IMR-90 (cell line): ENCODE measurements around the gene MLH3. TPM values are rescaled to one million over a fixed set of nuclear protein-coding genes. Genes with fewer than 3 reads are reported as not detected.

Experiments used
- ATAC-seq: fragments of 200-7000 bp; cut with Tn5 transposase; 2 replicates; pipeline ENCODE4 v1.9.1; 2020; ENCODE audit warnings: low read depth, mild to moderate bottlenecking, moderate library complexity
- BruUV-seq: library from RNA; stranded (reverse); fragments of 400-500 nt; replicated peaks from 2 replicates; lab custom pipeline; 2021; lab: Mats Ljungman, UMichigan
- CTCF ChIA-PET: fragments of 300-600 bp; formaldehyde crosslinking; extraction: SDS; loops from one replicate; lab custom pipeline; 2021; ENCODE audit warnings: antibody characterized with exemption; lab: Yijun Ruan, JAX
- POLR2A ChIA-PET: fragments of 300-600 bp; sonication (Branson Sonifier 250); formaldehyde crosslinking; loops from one replicate; lab custom pipeline; 2022; ENCODE audit warnings: antibody characterized with exemption; ENCODE audit not compliant: unreplicated experiment; lab: Charles Lee
- DNase-seq: peaks from one replicate; pipeline ENCODE4 v3.0.0; 2013
- H2AFZ ChIP-seq: replicated peaks from 2 replicates; pipeline ENCODE3; 2013; ENCODE audit warnings: low read length, mild to moderate bottlenecking; ENCODE audit not compliant: poor library complexity
- H2AK5ac ChIP-seq: 2 replicates; pipeline ENCODE4 v1.6.1; 2013; ENCODE audit warnings: low read depth, low read length, inconsistent platforms
- H2AK9ac ChIP-seq: replicated peaks from 2 replicates; pipeline ENCODE3; 2013; ENCODE audit warnings: mild to moderate bottlenecking, low read depth, low read length, moderate library complexity; ENCODE audit not compliant: poor library complexity
- H2BK120ac ChIP-seq: 2 replicates; pipeline ENCODE4 v1.6.1; 2013; ENCODE audit warnings: low read depth, low read length, inconsistent platforms
- H2BK15ac ChIP-seq: 3 replicates; pipeline ENCODE4 v1.6.1; 2013; ENCODE audit warnings: low read depth, low read length, inconsistent platforms
- H2BK20ac ChIP-seq: 2 replicates; pipeline ENCODE4 v1.6.1; 2013; ENCODE audit warnings: low read depth, mild to moderate bottlenecking, inconsistent platforms, low read length, moderate library complexity
- H2BK5ac ChIP-seq: 2 replicates; pipeline ENCODE4 v1.6.1; 2013; ENCODE audit warnings: mild to moderate bottlenecking, low read depth, low read length, inconsistent platforms; ENCODE audit not compliant: poor library complexity, severe bottlenecking
- H3K14ac ChIP-seq: replicated peaks from 2 replicates; pipeline ENCODE4 v1.6.1; 2013; ENCODE audit warnings: low read depth, low read length, inconsistent platforms
- H3K18ac ChIP-seq: 2 replicates; pipeline ENCODE4 v1.6.1; 2013; ENCODE audit warnings: low read depth, low read length, control low read depth
- H3K23ac ChIP-seq: 2 replicates; pipeline ENCODE4 v1.6.1; 2013; ENCODE audit warnings: low read depth, low read length, inconsistent platforms
- H3K27ac ChIP-seq: 2 replicates; pipeline ENCODE4 v1.5.1; 2013; ENCODE audit warnings: mild to moderate bottlenecking, control low read depth, low read length; ENCODE audit not compliant: insufficient read depth
- H3K27me3 ChIP-seq: 2 replicates; pipeline ENCODE4 v1.6.1; 2013; ENCODE audit warnings: low read length; ENCODE audit not compliant: control insufficient read depth, insufficient read depth
- H3K36me3 ChIP-seq: 2 replicates; pipeline ENCODE4 v1.6.1; 2013; ENCODE audit warnings: low read length, mixed read lengths; ENCODE audit not compliant: control insufficient read depth, insufficient read depth
- H3K4ac ChIP-seq: 2 replicates; pipeline ENCODE4 v1.6.1; 2013; ENCODE audit warnings: low read depth, low read length, inconsistent platforms
- H3K4me1 ChIP-seq: 2 replicates; pipeline ENCODE4 v1.6.1; 2013; ENCODE audit warnings: low read length, mixed read lengths; ENCODE audit not compliant: control insufficient read depth, insufficient read depth
- H3K4me2 ChIP-seq: 2 replicates; pipeline ENCODE4 v1.6.1; 2013; ENCODE audit warnings: low read depth, mild to moderate bottlenecking, control low read depth, low read length, moderate library complexity
- H3K4me3 ChIP-seq: 2 replicates; pipeline ENCODE4 v1.5.1; 2013; ENCODE audit warnings: low read depth, mild to moderate bottlenecking, control low read depth, low read length, moderate library complexity; ENCODE audit not compliant: insufficient read depth
- H3K56ac ChIP-seq: 2 replicates; pipeline ENCODE4 v1.6.1; 2013; ENCODE audit warnings: low read length, inconsistent platforms; ENCODE audit not compliant: insufficient read depth; ENCODE audit errors: extremely low read depth
- H3K79me1 ChIP-seq, 2 experiments: 2 replicates each; pipeline ENCODE4 v1.6.1; 2013; ENCODE audit warnings: low read length in 2 of 2, inconsistent platforms in 1 of 2, low read depth in 1 of 2
- H3K9ac ChIP-seq: 2 replicates; pipeline ENCODE4 v1.6.1; 2013; ENCODE audit warnings: low read depth, low read length, control low read depth
- H3K9me1 ChIP-seq: 2 replicates; pipeline ENCODE4 v1.6.1; 2013; ENCODE audit warnings: low read length, inconsistent platforms; ENCODE audit not compliant: insufficient read depth
- H3K9me3 ChIP-seq: 2 replicates; pipeline ENCODE4 v1.6.1; 2013; ENCODE audit warnings: low read length; ENCODE audit not compliant: control insufficient read depth, insufficient read depth
- H4K20me1 ChIP-seq: 2 replicates; pipeline ENCODE4 v1.6.1; 2013; ENCODE audit warnings: low read length, inconsistent platforms; ENCODE audit not compliant: insufficient read depth
- H4K5ac ChIP-seq: 2 replicates; pipeline ENCODE4 v1.6.1; 2013; ENCODE audit warnings: mild to moderate bottlenecking, low read depth, low read length, control low read depth
- H4K8ac ChIP-seq, 2 experiments: 2 replicates each; pipeline ENCODE4 v1.6.1; 2013; ENCODE audit warnings: low read depth in 2 of 2, low read length in 2 of 2, control low read depth in 1 of 2, inconsistent platforms in 1 of 2
- H4K91ac ChIP-seq: 2 replicates; pipeline ENCODE4 v1.6.1; 2013; ENCODE audit warnings: low read depth, low read length, inconsistent platforms; ENCODE audit not compliant: insufficient read depth
- CEBPB ChIP-seq: IDR thresholded peaks from 2 replicates; pipeline ENCODE4 v1.6.1; 2012; ENCODE audit warnings: low read depth, low read length, improper control_type of control experiment
- CHD1 ChIP-seq: IDR thresholded peaks from 2 replicates; pipeline ENCODE4 v1.6.1; 2012; ENCODE audit warnings: low read depth, low read length, improper control_type of control experiment
- FOS ChIP-seq: fragments of 150-350 bp; IDR thresholded peaks from 2 replicates; pipeline ENCODE4 v1.6.1; 2016; ENCODE audit warnings: low read depth, low read length
- MAFK ChIP-seq: IDR thresholded peaks from 2 replicates; pipeline ENCODE4 v1.6.1; 2012; ENCODE audit warnings: low read depth, low read length, improper control_type of control experiment
- MAZ ChIP-seq: IDR thresholded peaks from 2 replicates; pipeline ENCODE4 v1.6.1; 2012; ENCODE audit warnings: low read depth, mild to moderate bottlenecking, low read length, improper control_type of control experiment, moderate library complexity, borderline replicate concordance
- MXI1 ChIP-seq: IDR thresholded peaks from 2 replicates; pipeline ENCODE4 v1.6.1; 2012; ENCODE audit warnings: low read depth, mild to moderate bottlenecking, low read length, moderate library complexity, borderline replicate concordance
- NFE2L2 ChIP-seq: fragments of 150-350 bp; IDR thresholded peaks from 2 replicates; pipeline ENCODE4 v1.6.1; 2016; ENCODE audit warnings: low read depth, mild to moderate bottlenecking, low read length
- POLR2A ChIP-seq: IDR thresholded peaks from 2 replicates; pipeline ENCODE4 v1.6.1; 2012; ENCODE audit warnings: mild to moderate bottlenecking, low read depth, low read length
- RAD21 ChIP-seq: IDR thresholded peaks from 2 replicates; pipeline ENCODE4 v1.6.1; 2012; ENCODE audit warnings: low read length, improper control_type of control experiment
- RCOR1 ChIP-seq: IDR thresholded peaks from 2 replicates; pipeline ENCODE4 v1.6.1; 2012; ENCODE audit warnings: mild to moderate bottlenecking, low read length, improper control_type of control experiment; ENCODE audit not compliant: insufficient replicate concordance
- RFX5 ChIP-seq: IDR thresholded peaks from 2 replicates; pipeline ENCODE4 v1.8.0; 2012; ENCODE audit warnings: low read depth, mild to moderate bottlenecking, low read length, moderate library complexity
- SMC3 ChIP-seq: fragments of 150-350 bp; IDR thresholded peaks from 2 replicates; pipeline ENCODE4 v1.6.1; 2016; ENCODE audit warnings: low read depth, mild to moderate bottlenecking, antibody characterized with exemption, low read length, moderate library complexity
- WGBS, 2 experiments: methylation state at CpG; one replicate each; pipeline versions ENCODE4 v1.1.5 to v1.1.7; 2013; ENCODE audit warnings: missing lambda C conversion rate in 2 of 2; ENCODE audit not compliant: insufficient read length in 1 of 2; ENCODE audit errors: extremely low coverage in 2 of 2; 5-methylcytosine and 5-hydroxymethylcytosine counted together
- dilution Hi-C: fragments of 300-500 bp; cut with HindIII; formaldehyde crosslinking; loops from one replicate; pipeline ENCODE4 v1.14.3; 2018; ENCODE audit warnings: low sequenced_read_pairs; ENCODE audit not compliant: unreplicated experiment
- in situ Hi-C: fragments of 300-500 bp; cut with MboI; formaldehyde crosslinking; loops from 3 replicates; pipeline ENCODE4 v1.14.3; 2019; ENCODE audit warnings: low sequenced_read_pairs, inconsistent platforms, mixed read lengths
- intact Hi-C: fragments of 100-400 bp; cut with micrococcal nuclease; formaldehyde crosslinking; loops from 2 replicates; pipeline ENCODE4 v1.10.0; 2022
- polyA plus RNA-seq, 3 experiments: library from polyadenylated mRNA; depleted of rRNA; stranded (reverse); fragments of >200 nt; gene quantifications; 2 replicates each; pipeline ENCODE4 v1.2.3, GENCODE V29; 2012; ENCODE audit warnings: low replicate concordance in 1 of 3
- total RNA-seq: library from RNA; depleted of rRNA; stranded (reverse); fragments of >200 nt; gene quantifications from 2 replicates; pipeline ENCODE4 v1.2.3, GENCODE V29; 2012
- TF ChIP-seq, protein P1 (sequence below): fragments of 150-350 bp; IDR thresholded peaks from 2 replicates; pipeline ENCODE4 v1.6.1; 2017; ENCODE audit warnings: mild to moderate bottlenecking, antibody characterized with exemption, low read length, low read depth

MLH3 gene
- total and polyA plus RNA-seq, 2 of the 4 experiments (the other 2 are of a cell fraction) = 5.6 to 14.7 TPM

DNA sequence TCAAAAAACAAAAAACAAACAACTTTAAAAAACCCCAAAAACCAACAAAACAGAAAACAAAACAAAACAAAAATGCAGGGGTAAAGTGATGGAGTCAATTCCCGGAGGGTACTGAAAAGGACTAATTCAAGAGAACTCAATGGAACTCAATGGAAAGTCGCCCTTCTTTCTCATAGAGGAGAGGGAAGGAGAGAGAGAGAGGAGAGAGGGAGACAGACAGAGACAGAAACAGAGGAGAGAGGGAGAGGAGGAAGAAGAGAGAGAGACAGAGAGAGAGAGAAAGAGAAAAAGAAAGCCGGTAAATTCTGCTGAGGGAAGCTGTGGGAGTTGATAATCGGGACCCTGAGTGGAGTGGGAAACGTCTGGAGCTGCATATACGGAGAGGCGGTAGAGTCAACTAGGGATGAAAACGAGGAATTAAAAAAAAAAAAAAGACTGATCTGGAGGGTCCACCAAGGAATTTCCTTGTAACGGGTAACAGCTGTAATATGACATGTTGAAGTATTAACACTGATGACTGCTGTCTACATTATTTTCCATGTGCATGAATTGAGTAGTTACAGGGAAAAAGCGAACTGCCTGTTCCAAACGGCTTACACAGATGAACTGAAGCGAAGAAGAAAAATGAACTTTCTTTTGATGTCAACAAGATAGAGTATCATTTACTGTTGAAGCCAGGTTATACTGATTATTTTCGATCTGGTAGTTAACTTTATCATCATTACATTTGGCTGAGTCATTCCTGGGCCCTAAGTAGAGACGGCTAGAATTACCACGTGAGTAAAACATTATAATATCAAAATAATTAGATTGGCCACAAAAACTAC, 17.2 kb upstream of the MLH3 start:
- intact Hi-C loops (loop anchor here (5.0 kb wide), 1 partner anchor 126 kb away; no protein-coding TSS in a partner anchor), dilution Hi-C loops (no loop called here), in situ Hi-C loops (no loop called here)
- Histone ChIP-seq H3K4me1 (peaks cover 2% of the 10 kb centered on the region; the same call in 1 of the 2 replicates), H3K9me1 (peaks cover 3% of the 10 kb centered on the region; the same call in 1 of the 2 replicates), H3K4ac (peak overlapping the region; percentile 49; the same call in 1 of the 2 replicates), H2BK5ac (peak overlapping the region; percentile 51), H3K4me3 (peak overlapping the region; percentile 52), H4K5ac (peak overlapping the region; percentile 12; the same call in 1 of the 2 replicates), H2BK15ac (peak overlapping the region; percentile 39; the same call in 1 of the 3 replicates), H2BK120ac (peak overlapping the region; percentile 83), H2BK20ac (peak overlapping the region; percentile 50; the same call in 1 of the 2 replicates), H3K9me3 (no peaks in the 10 kb centered on the region), H3K27ac (peak overlapping the region; percentile 77), H3K79me1 (peaks cover 2 to 13% of the 10 kb centered on the region in 2 experiments; a peak in 3 of 4 replicates), H3K36me3 (no peaks in the 10 kb centered on the region), H3K23ac (peak overlapping the region; percentile 88), H3K18ac (peak overlapping the region; percentile 55; the same call in 1 of the 2 replicates), H3K56ac (peak overlapping the region; percentile 65; the same call in 1 of the 2 replicates), H3K9ac (peak overlapping the region; percentile 46; the same call in 1 of the 2 replicates), H2AFZ (peak overlapping the region; percentile 89), H3K4me2 (peak overlapping the region; percentile 82), H3K27me3 (no peaks in the 10 kb centered on the region), H4K91ac (peak overlapping the region; percentile 44; the same call in 1 of the 2 replicates), H2AK5ac (0 out of 2 replicates have a peak overlapping the region, but pooled peaks have one; percentile 30), H3K14ac (peak overlapping the region; percentile 55), H4K20me1 (no peaks in the 10 kb centered on the region), H2AK9ac (no peak overlapping the region), H4K8ac (peak overlapping the region; percentile 18 to 86)
- DNase-seq (peak; percentile 75), ATAC-seq (peak; percentile 44)
- ChIA-PET CTCF (interaction anchor here (0.6 to 0.7 kb wide), 2 partner anchors 17 to 528 kb away, joined by 3 to 4 read pairs; partner anchors contain the start of gene MLH3), POLR2A (interaction anchor here (0.5 to 0.8 kb wide), 2 partner anchors 11 to 127 kb away, joined by 3 read pairs; no protein-coding TSS in a partner anchor)
- 13% methylated on average over 5 of the region's 15 CpGs; no CpG with 5 or more reads in 1 of the 2 experiments for WGBS, 2 experiments
- no peak for TF ChIP-seq RAD21
- TF ChIP-seq CHD1 = no peak
- peak; percentile 9; the same call in 1 of the 2 replicates for TF ChIP-seq MAFK
- TF ChIP-seq POLR2A = no peak
- TF ChIP-seq FOS = peak; percentile 22; the same call in 1 of the 2 replicates
- no peak for TF ChIP-seq MXI1
- no peak for TF ChIP-seq SMC3
- no peak for TF ChIP-seq MAZ
- TF ChIP-seq, protein P1, sequence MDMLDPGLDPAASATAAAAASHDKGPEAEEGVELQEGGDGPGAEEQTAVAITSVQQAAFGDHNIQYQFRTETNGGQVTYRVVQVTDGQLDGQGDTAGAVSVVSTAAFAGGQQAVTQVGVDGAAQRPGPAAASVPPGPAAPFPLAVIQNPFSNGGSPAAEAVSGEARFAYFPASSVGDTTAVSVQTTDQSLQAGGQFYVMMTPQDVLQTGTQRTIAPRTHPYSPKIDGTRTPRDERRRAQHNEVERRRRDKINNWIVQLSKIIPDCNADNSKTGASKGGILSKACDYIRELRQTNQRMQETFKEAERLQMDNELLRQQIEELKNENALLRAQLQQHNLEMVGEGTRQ = no peak
- no peak for TF ChIP-seq RFX5
- peak; percentile 82 for TF ChIP-seq NFE2L2
- no peak for TF ChIP-seq CEBPB
- TF ChIP-seq RCOR1 = no peak
- BruUV-seq = no TSS peak
